ENCODE data around the gene TRNAU1AP.

Gene TRNAU1AP

GRCh38 chr1:28508435-28508754 is 44.5 kb upstream of the TRNAU1AP start:
- H3K4me1 ChIP-seq (ENCODE audit: insufficient read depth, low read length, poor library complexity, severe bottlenecking) = peaks cover 36% of the 10 kb centered on the region
- peak overlapping the region; percentile 81 for H3K4me3 ChIP-seq (ENCODE audit: low read length, poor library complexity, severe bottlenecking)
- H2AFZ ChIP-seq (ENCODE audit: low read length) = no peak overlapping the region
- H3K9ac ChIP-seq (ENCODE audit: low read depth, low read length, poor library complexity, severe bottlenecking) = peak overlapping the region; percentile 100
- peaks cover 22% of the 10 kb centered on the region for H3K27me3 ChIP-seq (ENCODE audit: insufficient read depth, low read length, poor library complexity, severe bottlenecking)
- no peaks in the 10 kb centered on the region for H3K9me2 ChIP-seq (replicated peaks; ENCODE audit: low read depth, low read length)
- H3K4me2 ChIP-seq (ENCODE audit: low read depth, low read length, poor library complexity, severe bottlenecking) = peak overlapping the region; percentile 94
- H3K9me3 ChIP-seq (ENCODE audit: insufficient read depth, low read depth, low read length) = no peaks in the 10 kb centered on the region
- peaks cover 58% of the 10 kb centered on the region for H3K36me3 ChIP-seq (ENCODE audit: insufficient read depth, low read length)
- peaks cover 73% of the 10 kb centered on the region for H4K20me1 ChIP-seq (ENCODE audit: insufficient read depth, low read length, poor library complexity, severe bottlenecking)
- peaks cover 37% of the 10 kb centered on the region for H3F3A ChIP-seq (ENCODE audit: low read depth)
- H3K79me2 ChIP-seq (ENCODE audit: insufficient read depth, low read length) = peaks cover 84% of the 10 kb centered on the region
- TF ChIP-seq, protein P1, sequence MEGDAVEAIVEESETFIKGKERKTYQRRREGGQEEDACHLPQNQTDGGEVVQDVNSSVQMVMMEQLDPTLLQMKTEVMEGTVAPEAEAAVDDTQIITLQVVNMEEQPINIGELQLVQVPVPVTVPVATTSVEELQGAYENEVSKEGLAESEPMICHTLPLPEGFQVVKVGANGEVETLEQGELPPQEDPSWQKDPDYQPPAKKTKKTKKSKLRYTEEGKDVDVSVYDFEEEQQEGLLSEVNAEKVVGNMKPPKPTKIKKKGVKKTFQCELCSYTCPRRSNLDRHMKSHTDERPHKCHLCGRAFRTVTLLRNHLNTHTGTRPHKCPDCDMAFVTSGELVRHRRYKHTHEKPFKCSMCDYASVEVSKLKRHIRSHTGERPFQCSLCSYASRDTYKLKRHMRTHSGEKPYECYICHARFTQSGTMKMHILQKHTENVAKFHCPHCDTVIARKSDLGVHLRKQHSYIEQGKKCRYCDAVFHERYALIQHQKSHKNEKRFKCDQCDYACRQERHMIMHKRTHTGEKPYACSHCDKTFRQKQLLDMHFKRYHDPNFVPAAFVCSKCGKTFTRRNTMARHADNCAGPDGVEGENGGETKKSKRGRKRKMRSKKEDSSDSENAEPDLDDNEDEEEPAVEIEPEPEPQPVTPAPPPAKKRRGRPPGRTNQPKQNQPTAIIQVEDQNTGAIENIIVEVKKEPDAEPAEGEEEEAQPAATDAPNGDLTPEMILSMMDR (conservative IDR thresholded peaks at IDR 0.05; ENCODE audit: low read length) = no peak
- no peak for TF ChIP-seq EZH2phosphoT487 (IDR thresholded peaks at IDR 0.05; ENCODE audit: borderline replicate concordance)

GRCh38 chr1:28509705-28510272 is 43.1 kb upstream of the TRNAU1AP start:
- Histone ChIP-seq H3K4me1 (ENCODE audit: insufficient read depth, low read length, poor library complexity, severe bottlenecking) (peaks cover 36% of the 10 kb centered on the region), H3K9me3 (ENCODE audit: insufficient read depth, low read depth, low read length) (no peaks in the 10 kb centered on the region), H2AFZ (ENCODE audit: low read length) (no peak overlapping the region), H3K36me3 (ENCODE audit: insufficient read depth, low read length) (peaks cover 63% of the 10 kb centered on the region), H3K4me2 (ENCODE audit: low read depth, low read length, poor library complexity, severe bottlenecking) (peak overlapping the region; percentile 94), H3K4me3 (ENCODE audit: low read length, poor library complexity, severe bottlenecking) (peak overlapping the region; percentile 81), H3K9me2 (replicated peaks; ENCODE audit: low read depth, low read length) (no peaks in the 10 kb centered on the region), H4K20me1 (ENCODE audit: insufficient read depth, low read length, poor library complexity, severe bottlenecking) (peaks cover 79% of the 10 kb centered on the region), H3K27me3 (ENCODE audit: insufficient read depth, low read length, poor library complexity, severe bottlenecking) (peaks cover 22% of the 10 kb centered on the region), H3K9ac (ENCODE audit: low read depth, low read length, poor library complexity, severe bottlenecking) (peak overlapping the region; percentile 100), H3F3A (ENCODE audit: low read depth) (peaks cover 44% of the 10 kb centered on the region), H3K79me2 (ENCODE audit: insufficient read depth, low read length) (peaks cover 89% of the 10 kb centered on the region)
- TF ChIP-seq EZH2phosphoT487 (IDR thresholded peaks at IDR 0.05; ENCODE audit: borderline replicate concordance) = no peak
- TF ChIP-seq, protein P1 (conservative IDR thresholded peaks at IDR 0.05; ENCODE audit: low read length) = no peak

DNA sequence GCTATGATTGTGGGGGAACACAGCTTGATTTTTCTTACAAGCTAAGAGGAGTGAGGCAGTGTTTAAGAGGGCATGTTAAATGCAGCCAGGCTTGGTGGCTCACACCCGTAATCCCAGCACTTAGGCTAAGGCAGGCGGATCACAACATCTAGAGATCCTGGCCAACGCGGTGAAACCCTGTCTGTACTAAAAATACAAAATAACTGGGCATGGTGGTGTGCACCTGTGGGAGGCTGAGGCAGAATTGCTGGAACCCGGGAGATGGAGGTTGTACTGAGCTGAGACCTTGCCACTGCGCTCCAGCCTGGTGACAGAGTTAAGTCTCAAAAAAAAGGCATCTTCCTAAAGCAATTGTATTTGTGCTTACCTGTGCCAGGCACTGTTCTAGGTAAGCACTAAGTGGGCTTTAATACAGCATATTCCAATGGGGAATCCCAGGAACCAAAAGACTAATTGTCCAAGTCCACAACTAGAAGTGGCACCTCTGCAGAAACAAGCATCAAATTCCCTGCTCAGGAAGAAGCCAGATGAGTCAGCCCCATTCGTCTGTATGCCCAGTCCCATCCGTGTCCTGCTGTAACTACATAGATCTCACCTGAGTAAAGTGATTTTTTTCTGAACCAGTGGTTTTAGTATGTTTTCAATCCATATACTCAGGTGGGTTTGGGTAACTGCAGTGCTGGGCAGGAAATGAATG is 42.5 kb upstream of the TRNAU1AP start:
- peak overlapping the region; percentile 81 for H3K4me3 ChIP-seq (ENCODE audit: low read length, poor library complexity, severe bottlenecking)
- H3F3A ChIP-seq (ENCODE audit: low read depth) = peaks cover 46% of the 10 kb centered on the region
- peaks cover 83% of the 10 kb centered on the region for H3K79me2 ChIP-seq (ENCODE audit: insufficient read depth, low read length)
- H3K9ac ChIP-seq (ENCODE audit: low read depth, low read length, poor library complexity, severe bottlenecking) = peak overlapping the region; percentile 100
- H3K9me3 ChIP-seq (ENCODE audit: insufficient read depth, low read depth, low read length) = no peaks in the 10 kb centered on the region
- H3K4me1 ChIP-seq (ENCODE audit: insufficient read depth, low read length, poor library complexity, severe bottlenecking) = peaks cover 36% of the 10 kb centered on the region
- H3K4me2 ChIP-seq (ENCODE audit: low read depth, low read length, poor library complexity, severe bottlenecking) = peak overlapping the region; percentile 94
- H3K27me3 ChIP-seq (ENCODE audit: insufficient read depth, low read length, poor library complexity, severe bottlenecking) = peaks cover 22% of the 10 kb centered on the region
- peaks cover 79% of the 10 kb centered on the region for H4K20me1 ChIP-seq (ENCODE audit: insufficient read depth, low read length, poor library complexity, severe bottlenecking)
- TF ChIP-seq, protein P1 (conservative IDR thresholded peaks at IDR 0.05; ENCODE audit: low read length) = no peak
- H3K36me3 ChIP-seq (ENCODE audit: insufficient read depth, low read length) = peaks cover 63% of the 10 kb centered on the region
- H2AFZ ChIP-seq (ENCODE audit: low read length) = no peak overlapping the region
- no peaks in the 10 kb centered on the region for H3K9me2 ChIP-seq (replicated peaks; ENCODE audit: low read depth, low read length)
